Measurements from ENCODE around the gene EVA1B. TPM values are rescaled to one million over a fixed set of nuclear protein-coding genes. Genes with fewer than 3 reads are reported as not detected.

The EVA1B gene
- total and polyA plus RNA-seq, 12 donors = 17.6 to 185 (median 92.3) TPM; not detected in 1

- WGBS, 4 donors = 15 to 41% (median 18%) methylated on average over 1 to 23 of the region's 23 CpGs
- intact Hi-C loops (cut with DNase I) = no loop called here
- Histone ChIP-seq H3K4me1 (replicated peaks in 1 of 2) (peaks cover 17 to 29% of the 10 kb centered on the region in 2 donors), H3K27me3 (no peaks in the 10 kb centered on the region), H3K36me3 (replicated peaks in 1 of 2) (no peaks in the 10 kb centered on the region), H3K27ac (peak overlapping the region in 3 of 5 donors; percentile 40 to 96 (median 84)), H3K4me3 (peak overlapping the region in 1 of 4 donors; percentile 85), H3K9me3 (replicated peaks in 1 of 3) (no peaks in the 10 kb centered on the region)
- TF ChIP-seq POLR2A (IDR thresholded peaks at IDR 0.05) (no peak), CTCF (IDR thresholded peaks at IDR 0.05) (no peak)
- DNase-seq = no peak
Observed at GRCh38 chr1:36320767-36321118, 2.7 kb downstream of the EVA1B start.

- Histone ChIP-seq H3K4me1 (replicated peaks in 1 of 2) (peaks cover 17 to 29% of the 10 kb centered on the region in 2 donors), H3K27ac (peak overlapping the region in 3 of 5 donors; percentile 40 to 96 (median 84)), H3K9me3 (replicated peaks in 1 of 3) (no peaks in the 10 kb centered on the region), H3K36me3 (replicated peaks in 1 of 2) (no peaks in the 10 kb centered on the region), H3K27me3 (no peaks in the 10 kb centered on the region), H3K4me3 (peak overlapping the region in 1 of 4 donors; percentile 85)
- no peak for DNase-seq
- intact Hi-C loops (cut with DNase I) = no loop called here
- 24 to 36% (median 32%) methylated on average over 12 to 16 of the region's 16 CpGs for WGBS, 4 donors
- no peak for TF ChIP-seq CTCF (IDR thresholded peaks at IDR 0.05)
- TF ChIP-seq POLR2A (IDR thresholded peaks at IDR 0.05) = no peak
Observed at GRCh38 chr1:36320291-36320761, 3.1 kb downstream of the EVA1B start.

GRCh38 chr1:36309397-36309796 lies 14.0 kb downstream of the EVA1B start:
- DNase-seq = no peak
- intact Hi-C loops (cut with DNase I) = loop anchor here in 1 of 2 donors (10.0 kb wide), 2 partner anchors 55 to 105 kb away; no protein-coding TSS in a partner anchor

More at GRCh38 chr1:36309397-36309796, 14.0 kb downstream of the EVA1B start:
- H3K9me3 ChIP-seq (replicated peaks in 1 of 3) = no peaks in the 10 kb centered on the region
- H3K4me3 ChIP-seq = no peak overlapping the region
- H3K36me3 ChIP-seq (replicated peaks in 1 of 2) = peaks cover 0 to 5% of the 10 kb centered on the region in 2 donors
- H3K27me3 ChIP-seq = no peaks in the 10 kb centered on the region
- TF ChIP-seq CTCF (IDR thresholded peaks at IDR 0.05) (no peak), POLR2A (IDR thresholded peaks at IDR 0.05) (no peak)
- 96 to 100% (median 98%) methylated on average over 7 of the region's 7 CpGs for WGBS, 4 donors
- no peak overlapping the region for H3K27ac ChIP-seq
- H3K4me1 ChIP-seq (replicated peaks in 1 of 2) = peaks cover 7 to 15% of the 10 kb centered on the region in 2 donors

Measured in adrenal gland (tissue), 12 donors.